SW480 (cell line): Measurements from ENCODE around the gene NTNG1.

Source experiments
- DNase-seq: peaks from one replicate; pipeline ENCODE4 v3.0.0-alpha.2; 2016; ENCODE audit warnings: low spot score

The NTNG1 gene

DNA sequence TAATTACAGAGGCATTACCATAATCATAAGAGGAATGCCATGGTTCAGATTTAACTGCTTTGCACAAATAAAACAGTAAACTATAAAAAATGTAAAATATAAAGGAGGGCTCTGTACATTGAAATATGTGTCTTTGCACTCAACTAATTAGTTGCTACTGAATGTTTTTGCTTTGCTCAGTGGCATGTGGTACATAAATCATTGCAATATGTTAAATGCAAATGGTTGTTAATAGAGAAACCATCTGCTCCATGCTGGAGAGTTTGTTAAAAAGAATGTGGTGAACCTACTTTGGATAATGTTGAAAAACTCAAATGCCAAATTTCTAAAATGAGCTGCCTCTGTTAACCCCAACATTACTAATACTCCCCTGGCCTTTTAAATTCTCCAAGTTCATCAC lies 201.5 kb downstream of the NTNG1 start:
- DNase-seq: no peak

DNA sequence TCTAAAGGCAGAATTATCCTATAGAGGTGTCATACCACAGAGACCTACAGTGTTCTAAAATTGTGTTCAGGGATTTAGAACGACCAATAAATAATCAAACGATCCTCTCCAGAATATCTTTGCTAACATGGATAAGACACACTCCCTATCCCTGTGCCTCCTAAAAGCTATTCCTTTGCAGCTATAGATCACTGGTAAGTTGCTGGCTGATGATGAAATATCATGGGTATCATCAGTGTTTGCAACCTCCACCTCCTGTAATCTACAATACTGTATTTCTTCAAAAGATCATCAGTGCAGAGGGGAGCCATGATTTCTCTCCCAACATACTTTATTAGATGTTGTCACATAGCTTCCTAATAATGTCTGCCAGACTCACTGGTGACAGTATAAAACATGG lies 201.9 kb downstream of the NTNG1 start:
- DNase-seq: no peak

DNA sequence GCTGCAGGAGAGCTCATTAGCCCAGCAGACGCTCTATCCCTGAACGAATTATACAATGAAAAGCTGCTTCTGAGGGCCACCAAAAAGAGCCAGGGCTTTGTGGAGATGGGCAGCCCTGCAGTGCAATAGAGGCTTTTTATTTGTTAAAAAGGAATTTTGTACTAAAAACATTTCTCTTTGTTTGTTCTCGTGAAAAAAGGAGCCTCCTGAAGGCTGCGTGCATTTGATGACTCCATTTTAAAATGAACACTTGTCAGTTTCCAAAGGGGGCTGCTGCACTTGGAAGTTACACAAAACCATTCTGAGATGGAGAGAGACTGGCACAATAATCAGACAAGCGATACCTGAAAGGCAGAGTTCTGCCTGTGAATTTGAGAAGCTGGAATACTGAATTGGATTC lies 202.8 kb downstream of the NTNG1 start:
- no peak for DNase-seq

DNA sequence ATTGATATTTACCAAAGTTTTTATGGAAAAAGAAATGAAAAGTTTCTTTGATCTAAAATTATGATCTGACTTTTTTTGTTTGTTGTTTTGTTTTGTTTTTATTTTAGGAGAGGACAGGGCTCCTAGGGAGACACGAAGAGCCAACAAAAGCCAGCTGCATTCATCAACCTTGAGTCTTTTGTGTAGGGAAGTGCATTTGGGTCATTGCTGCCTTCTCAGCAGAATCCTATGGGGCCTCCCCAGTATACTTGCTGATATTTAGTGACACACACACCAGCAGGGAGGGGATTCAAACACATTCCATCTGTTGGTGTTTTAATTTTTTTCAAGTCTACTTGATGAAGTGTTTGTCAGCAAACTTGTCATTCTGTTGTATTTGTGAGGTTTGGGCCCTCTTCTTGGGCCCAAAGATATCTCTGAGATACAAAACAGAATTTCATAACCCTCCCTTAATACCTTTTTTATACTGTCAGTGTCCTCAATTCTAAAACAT lies 203.5 kb downstream of the NTNG1 start:
- DNase-seq: no peak

DNA sequence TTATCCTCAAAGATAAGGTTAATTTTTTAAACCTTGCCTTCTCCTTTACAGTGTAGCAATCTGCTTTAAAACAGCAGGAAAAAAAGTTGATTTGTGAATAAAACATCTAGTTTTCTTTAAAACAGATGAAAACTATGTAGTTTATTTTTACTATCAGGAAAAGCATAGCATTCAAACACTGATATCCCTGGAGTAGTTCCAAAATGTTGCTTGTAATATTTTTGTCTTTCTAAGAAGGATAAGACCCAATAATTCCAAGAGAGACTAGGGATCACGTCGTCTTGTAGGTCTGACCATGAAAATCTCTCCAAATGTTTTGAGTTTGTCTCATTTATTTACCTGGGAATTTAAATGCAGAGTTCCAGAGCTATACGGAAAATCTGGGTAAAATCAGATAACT lies 204.0 kb downstream of the NTNG1 start:
- DNase-seq: no peak

DNA sequence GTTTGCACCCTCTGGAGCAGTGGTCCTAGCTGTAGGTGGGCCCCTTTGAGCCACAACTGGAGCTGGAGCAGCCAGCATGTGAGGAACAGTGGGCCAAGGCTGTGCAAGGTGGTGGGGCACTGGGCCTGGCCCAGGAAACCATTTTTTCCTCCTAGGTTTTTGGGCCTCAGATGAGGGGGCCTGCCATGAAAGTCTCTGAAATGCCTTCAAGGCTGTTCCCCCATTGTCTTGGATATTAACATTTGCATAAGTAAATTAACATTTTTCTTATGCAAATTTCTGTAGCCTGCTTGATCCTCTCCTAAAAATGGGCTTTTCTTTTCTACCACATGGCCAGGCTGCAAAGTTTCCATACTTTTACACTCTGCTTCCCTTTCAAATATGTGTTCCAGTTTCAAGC lies 212.0 kb downstream of the NTNG1 start:
- no peak for DNase-seq

DNA sequence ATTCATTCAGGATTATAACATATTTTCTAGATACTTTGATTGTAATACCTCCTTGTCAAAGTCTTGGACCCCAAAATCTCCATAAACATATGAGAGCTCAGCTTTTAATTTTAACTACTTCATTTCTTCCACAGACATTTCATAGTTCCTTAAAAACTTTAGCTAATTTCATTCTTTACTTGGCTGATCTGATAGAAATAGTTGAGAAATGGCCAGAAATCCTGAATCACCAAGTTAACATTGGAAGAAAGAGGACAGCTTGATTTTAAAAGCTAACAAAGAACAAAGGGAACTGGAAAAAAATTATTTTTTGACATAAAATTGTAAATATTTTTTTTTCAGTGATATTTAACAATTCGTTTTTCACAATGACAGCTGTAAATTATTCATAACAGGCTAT lies 216.5 kb downstream of the NTNG1 start:
- DNase-seq: no peak

DNA sequence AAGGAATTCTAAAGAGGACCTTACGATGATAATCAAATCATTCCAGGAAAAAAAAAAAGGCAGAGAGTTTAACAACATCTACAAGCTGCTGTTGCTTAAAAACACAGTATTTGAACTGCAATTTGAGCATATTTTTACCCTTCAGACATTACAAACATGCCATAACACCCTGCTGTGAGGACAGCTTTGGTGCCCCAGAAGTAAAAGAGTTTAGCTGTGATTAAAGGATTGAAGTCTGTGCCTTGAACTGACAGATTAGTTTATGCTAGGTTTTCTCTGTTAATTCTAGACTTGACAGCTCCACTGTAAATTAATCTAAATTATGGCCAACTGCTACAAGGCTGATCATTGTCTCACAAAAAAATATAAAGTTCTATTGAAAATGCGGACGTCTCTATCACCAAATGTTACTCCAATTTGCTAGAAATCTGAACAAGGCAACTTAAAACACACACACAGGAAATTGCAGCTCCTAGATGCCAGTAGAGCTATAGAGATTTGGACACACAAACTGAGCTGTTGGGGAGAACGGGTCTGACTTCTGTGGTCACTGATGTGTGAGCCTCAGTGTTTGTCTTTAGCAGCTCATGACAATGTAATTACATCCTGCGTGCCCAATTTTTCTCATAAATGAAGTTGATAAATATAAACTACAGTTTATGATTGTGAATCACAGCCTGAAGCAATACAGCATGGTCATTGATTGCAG lies 217.9 kb downstream of the NTNG1 start:
- no peak for DNase-seq

DNA sequence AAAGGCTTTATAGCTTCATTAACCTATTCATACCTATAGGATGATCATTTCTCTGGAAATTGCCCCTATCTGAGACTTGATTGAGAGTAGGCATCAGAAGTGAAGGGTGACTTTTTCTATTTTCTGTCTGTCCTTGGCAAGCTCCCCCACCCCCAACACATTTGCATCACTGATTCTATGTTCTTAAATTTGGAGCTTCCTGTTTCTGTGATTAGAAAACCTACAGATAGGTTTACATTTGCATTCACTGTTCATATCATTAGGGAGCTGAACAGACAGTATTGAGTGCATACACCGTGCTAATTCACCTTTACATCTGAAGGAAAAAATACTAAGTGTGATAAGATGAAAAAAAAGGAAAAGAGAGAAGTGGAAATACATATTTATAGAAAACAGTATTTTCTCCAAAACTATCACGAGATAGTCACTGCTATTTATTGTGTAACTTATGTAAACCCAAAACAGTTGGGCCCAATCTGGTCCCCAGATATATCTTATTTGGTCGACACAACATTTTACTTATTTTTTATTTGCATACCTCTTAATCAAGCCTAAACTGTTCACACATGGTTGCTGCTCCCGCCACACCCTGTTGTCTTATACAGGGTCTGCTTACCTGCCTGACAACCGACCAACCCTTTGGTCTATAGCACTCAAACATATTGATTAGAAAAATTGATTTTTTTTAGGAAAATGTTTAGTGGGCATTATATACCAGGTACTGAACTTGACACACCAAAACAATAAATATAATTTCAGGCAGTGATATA lies 218.8 kb downstream of the NTNG1 start:
- DNase-seq: no peak

DNA sequence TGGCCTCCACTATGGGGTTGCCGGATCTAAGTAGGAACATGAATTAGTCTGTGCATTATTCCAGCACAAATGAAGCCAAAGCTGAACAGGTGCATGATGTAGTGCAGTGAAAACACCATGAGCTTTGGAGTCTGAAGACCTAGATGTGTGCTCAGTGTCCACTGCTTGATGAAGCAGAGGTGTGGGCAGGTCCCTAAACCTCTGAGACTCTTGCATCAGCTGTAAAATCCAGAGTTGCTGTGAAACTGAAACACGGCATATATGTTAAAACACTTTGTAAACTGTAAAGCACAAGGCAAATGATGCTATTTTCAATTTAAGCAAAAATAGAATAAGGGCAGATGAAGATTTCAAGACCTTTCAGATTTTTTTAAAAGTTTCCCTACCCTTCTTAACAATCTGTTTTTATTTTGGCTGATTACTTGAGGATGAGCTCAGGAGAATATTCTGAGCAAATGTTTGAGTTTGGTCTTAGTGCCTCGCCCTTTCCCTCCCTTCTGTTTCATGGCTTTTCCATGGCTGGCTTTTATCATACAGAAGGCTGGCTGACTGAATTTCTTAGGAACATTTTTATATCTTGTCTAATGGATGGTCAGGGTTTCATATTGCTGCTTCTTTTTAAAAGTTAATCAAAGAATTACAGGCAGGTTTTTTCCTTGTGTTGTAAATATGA lies 221.8 kb downstream of the NTNG1 start:
- no peak for DNase-seq

DNA sequence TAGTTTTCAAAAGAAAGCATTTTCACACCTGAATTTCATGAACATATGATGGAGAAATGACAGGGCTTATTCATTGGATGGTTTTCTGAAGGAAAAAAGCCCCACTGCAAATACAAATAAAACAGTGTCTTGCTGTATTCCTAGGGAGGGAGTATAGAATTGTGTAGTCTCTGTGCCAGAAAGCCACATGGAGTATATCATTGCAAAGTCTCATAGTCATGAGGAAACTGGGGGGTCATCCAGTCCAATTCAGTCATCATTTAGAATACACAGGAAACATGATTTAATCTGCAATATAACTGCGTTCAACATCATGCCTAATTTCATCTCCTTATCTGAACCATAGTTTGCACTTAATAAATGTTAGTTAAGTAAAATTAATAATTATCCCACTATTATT lies 222.3 kb downstream of the NTNG1 start:
- DNase-seq: no peak

DNA sequence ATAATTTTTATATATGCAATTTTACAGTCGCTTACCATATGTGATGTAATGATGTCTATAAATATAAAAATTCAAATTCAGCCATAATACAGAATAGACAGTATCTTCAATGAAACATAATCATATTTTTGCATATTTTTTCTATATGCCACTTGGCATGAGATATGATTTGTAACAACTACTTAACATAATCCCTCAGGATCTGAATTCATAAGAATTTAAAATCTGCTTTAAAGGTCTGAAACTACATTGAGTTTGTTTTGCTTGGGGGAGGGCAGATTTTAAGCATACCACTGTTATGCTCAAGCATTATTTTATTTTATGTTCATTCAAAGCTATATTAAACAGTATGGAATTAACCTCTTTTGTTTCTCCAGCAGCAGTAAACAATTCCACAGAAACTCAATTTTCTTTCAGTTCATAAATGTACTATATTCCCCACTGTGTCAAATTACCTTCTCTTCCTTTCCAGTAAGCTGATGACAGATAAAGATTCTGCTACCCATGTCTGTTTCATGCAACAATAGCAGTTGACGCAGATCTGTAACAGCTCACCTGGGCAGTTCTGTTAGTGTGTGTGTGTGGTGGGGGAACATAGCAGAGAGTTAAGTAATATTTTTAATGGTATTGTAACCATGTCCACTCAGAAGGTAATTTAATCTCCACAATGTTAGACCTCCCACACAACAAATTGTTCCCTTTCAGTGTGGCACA lies 224.8 kb downstream of the NTNG1 start:
- no peak for DNase-seq

DNA sequence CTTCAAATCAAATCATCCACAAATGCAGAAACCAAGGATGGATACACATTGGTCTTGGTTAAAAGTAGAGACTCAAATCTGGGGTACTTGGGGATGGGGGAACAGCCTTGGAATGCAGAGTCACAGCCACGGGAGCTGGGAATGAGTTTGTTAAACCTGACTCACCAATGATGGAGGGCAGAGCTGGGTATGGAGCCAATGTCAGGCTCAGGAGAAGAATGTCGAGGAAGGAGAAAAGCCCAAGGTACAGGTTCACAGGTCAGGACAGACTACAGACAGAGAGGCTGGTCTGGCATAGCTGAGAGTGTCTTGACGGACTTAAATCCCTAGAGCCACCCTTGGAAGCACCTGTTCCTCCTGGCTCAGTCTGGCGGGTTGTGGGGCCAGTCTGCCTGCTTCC lies 237.6 kb downstream of the NTNG1 start:
- DNase-seq: no peak

DNA sequence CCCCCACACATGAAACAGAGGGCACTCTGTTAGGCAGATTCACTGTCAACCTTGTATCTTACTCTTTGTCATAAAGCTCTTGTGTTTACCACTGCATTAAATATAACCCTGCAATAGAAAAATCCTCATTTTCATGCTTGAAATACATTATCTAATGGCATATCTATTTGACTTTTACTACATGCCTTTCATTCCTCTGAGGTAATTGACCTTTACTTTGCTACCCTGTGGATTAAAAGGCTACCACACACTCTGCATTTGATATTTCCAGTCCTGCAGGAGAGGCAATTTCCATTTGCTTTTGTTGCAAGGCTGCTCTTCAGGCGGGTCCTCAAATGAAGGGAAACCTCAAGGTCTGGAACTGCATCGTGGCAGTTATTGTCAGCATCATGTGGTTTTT lies 238.0 kb downstream of the NTNG1 start:
- no peak for DNase-seq

DNA sequence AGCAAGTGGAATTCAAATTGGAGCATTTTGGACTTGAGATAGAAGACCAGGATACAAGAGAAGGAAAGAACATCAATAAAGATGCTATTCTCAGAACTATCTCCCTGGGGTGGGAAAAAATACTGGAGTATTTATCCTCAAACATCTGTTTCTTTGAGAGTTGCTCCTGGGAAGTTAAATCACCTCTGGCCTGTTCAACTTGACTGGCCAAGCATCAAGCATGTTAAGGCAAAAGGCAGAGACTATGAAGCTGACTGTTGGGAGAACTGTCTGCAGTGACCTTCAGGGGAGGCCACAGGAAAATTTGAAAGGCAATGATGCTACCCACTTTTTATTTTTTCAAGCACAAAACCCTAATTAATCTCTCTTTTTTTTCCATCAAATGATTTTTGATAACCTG lies 239.0 kb downstream of the NTNG1 start:
- DNase-seq: no peak

DNA sequence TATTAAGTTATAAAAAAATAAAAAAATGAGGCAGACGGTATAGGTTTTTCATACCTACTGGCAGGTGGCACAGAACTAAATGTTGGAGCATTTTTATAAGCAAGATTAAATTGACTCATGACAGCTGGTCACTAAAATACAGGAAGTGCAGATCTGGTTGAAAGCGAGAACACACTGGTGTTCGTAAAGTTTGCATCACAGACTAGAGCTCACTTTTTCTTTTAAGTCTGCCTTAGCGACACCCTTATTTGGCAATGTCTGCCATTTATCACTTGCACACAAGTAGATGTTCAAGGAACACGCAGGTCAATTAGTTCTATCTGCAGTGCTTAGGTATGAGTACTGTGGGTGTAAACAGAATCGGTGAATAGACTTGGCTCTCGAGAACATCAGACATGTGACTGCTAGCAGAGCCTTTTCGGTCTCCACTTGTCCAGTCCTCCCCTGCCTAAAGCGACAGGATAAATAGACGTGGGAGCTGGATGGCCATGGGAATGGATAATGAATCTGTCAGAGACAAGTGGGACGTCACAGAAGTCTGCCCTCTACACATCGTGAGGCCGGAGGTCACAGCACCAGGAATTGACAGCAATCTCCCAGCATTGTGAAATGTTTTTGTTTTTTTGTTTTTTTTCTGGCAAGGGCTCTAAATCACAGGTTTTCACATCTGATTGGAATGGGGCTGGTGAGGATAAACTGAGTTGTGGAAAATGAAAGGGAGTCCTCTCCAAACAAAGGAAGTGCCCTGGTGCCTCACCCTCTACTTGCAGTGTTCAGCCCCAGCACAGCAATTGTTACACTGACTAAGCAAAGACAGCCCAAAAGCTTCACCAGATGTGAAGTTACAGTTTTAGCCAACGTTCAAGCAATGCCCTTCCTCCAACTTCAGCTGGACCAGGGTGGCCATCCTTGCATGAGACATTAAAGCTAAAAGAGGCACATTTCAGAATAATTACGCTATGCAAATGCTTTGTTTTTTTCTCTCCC lies 248.9 kb downstream of the NTNG1 start:
- no peak for DNase-seq

DNA sequence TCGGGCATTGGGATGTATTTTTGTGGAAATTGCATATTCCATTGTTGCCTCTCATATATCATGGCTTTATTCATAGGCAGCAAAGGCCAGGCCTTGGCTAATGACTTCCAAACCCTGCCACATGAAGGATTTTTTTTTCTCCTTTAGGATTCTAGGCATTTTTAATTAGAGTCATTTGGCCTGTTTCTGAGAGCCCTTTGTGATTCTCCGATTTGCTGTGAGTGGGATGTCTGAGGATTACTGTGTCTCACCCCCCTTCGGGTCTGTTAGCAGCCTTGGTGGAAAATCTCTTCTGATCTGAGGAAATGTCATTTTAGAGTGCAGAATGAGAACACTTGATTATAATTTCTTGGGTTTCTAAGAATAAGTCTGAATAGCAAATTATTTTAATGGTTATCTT lies 253.5 kb downstream of the NTNG1 start:
- no peak for DNase-seq

DNA sequence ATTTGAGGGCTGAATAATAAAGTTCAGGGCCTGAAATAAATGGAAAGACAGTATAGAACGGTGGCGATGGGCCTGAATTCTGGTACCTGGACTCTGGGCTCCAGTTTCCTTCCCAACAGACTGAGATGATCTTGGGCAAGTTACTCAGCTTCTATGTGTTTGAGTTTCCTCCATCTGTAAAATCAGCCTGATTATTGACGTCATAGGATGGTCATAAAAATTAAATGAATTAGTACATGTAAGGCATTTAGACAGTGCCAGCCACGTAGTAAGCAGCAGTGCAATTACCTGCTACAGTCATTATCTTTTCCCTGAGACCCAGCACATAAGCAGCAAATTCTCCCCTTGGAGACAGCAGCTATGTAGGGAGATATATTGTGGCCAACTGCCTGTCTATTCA lies 260.9 kb downstream of the NTNG1 start:
- DNase-seq: no peak

DNA sequence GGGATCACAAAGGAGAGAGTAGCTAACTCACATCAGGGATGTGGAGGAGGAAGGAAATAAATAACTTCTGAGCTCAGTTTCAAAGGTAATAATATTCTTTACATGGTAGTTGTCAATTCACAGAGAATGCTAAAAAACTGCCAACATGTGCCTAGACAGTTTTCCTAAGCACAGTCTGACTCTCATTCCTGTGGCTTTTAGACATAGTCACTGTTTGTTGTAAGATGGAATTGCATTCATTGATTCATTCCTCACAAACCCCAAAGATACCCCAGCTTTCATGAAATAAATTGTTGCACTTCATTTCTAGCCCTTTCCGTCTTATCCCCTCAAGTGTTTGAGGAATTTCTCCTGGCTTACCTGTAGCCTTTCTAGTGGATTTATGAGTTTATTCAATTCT lies 263.9 kb downstream of the NTNG1 start:
- DNase-seq: no peak

DNA sequence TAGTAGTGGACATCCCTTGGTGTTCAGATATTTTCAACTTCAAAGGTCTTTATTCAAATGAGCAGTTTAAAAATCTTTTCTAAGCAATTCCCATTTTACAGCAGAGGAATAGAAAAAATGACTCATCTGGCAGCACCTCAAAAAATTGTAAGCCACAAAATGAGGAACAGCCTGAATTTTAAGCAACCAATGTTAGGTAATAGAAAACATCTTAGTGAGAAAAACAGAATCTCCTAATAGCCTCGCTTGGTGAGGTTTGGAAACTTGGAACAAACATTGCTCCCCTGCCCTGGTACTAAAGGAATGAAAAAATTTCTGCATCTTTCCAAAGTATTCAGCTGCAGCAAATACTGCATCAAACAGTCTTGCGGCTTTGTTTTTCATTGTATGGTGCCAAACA lies 264.4 kb downstream of the NTNG1 start:
- no peak for DNase-seq

DNA sequence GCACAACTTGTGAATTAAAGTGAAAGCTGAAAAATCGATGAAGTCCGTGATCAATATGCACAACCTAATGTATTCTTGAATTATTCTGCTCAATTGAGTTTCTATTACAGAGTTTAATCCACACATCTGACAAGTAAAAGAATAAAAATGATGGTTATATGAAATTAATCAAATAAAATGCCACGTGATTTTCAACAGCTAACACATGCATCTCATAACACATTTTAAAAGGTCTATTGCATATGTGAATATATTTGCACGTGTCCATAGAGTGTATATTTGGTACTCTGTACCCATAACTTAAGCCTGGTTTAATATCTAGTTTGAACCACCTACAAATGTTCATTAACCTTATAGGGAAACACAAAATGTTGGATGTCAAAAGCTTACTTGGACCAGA lies 266.2 kb downstream of the NTNG1 start:
- no peak for DNase-seq
